HepG2 (cell line): ENCODE results near the gene KRTAP5-4. TPM values are rescaled to one million over a fixed set of nuclear protein-coding genes. Genes with fewer than 3 reads are reported as not detected.

Experiments used
- ATAC-seq: fragments of 200-7000 bp; cut with Tn5 transposase; 3 replicates; pipeline ENCODE4 v1.9.1; 2020; ENCODE audit warnings: mild to moderate bottlenecking, moderate library complexity
- BruUV-seq: library from RNA; stranded (reverse); fragments of 400-500 nt; replicated peaks from 2 replicates; lab custom pipeline; 2021; lab: Mats Ljungman, UMichigan
- CTCF ChIA-PET: fragments of 300-600 bp; formaldehyde crosslinking; extraction: SDS; loops from one replicate; lab custom pipeline; 2021; ENCODE audit warnings: low total read pairs, inconsistent platforms, low intra/inter-chr PET ratio; lab: Yijun Ruan, JAX
- POLR2A ChIA-PET: fragments of 350-600 bp; sonication (Branson Sonifier 250); formaldehyde crosslinking; loops from one replicate; lab custom pipeline; 2020; ENCODE audit warnings: antibody characterized with exemption, inconsistent platforms; lab: Yijun Ruan, JAX
- DNase-seq: peaks from one replicate; pipeline ENCODE4 v3.0.0-alpha.2; 2015; ENCODE audit warnings: low spot score
- FAIRE-seq: peaks from 3 replicates; lab custom pipeline; 2011; peaks lifted over from hg19 to GRCh38; lab: Jason Lieb, UNC
- H2AFZ ChIP-seq: one replicate; pipeline ENCODE4 v1.6.1; 2011; ENCODE audit warnings: low read length, inconsistent platforms
- H3K27ac ChIP-seq: fragments of 300-600 bp; 3 replicates; pipeline ENCODE4 v1.8.0; 2011; ENCODE audit warnings: mixed run types, mild to moderate bottlenecking, mixed read lengths, low read length, inconsistent platforms; ENCODE audit not compliant: insufficient read depth; ENCODE audit errors: extremely low read length
- H3K27me3 ChIP-seq, 2 experiments: fragments of 200-600 bp in 1 of 2; 2 replicates in 1 of 2; 3 replicates in 1 of 2; pipeline versions ENCODE4 v1.6.0 to v1.8.0; 2011; ENCODE audit warnings: low read length in 2 of 2, mild to moderate bottlenecking in 2 of 2, moderate library complexity in 2 of 2, inconsistent platforms in 1 of 2; ENCODE audit not compliant: insufficient read depth in 2 of 2, control insufficient read depth in 1 of 2
- H3K36me3 ChIP-seq, 2 experiments: fragments of 200-600 bp in 1 of 2; replicated peaks in 1 of 2; 2 replicates in 1 of 2; 3 replicates in 1 of 2; pipeline versions ENCODE4 v1.5.1 to v1.8.0; 2011; ENCODE audit warnings: low read length in 2 of 2, inconsistent platforms in 1 of 2; ENCODE audit not compliant: insufficient read depth in 2 of 2, control insufficient read depth in 1 of 2
- H3K4me1 ChIP-seq: 2 replicates; pipeline ENCODE4 v1.5.1; 2012; ENCODE audit warnings: low read length, inconsistent platforms; ENCODE audit not compliant: insufficient read depth
- H3K4me2 ChIP-seq: 2 replicates; pipeline ENCODE4 v1.6.0; 2011; ENCODE audit warnings: low read depth, low read length, inconsistent platforms
- H3K4me3 ChIP-seq, 3 experiments: fragments of 200-600 bp in 1 of 3; sonication (generic), shearing (Covaris generic) in 1 of 3; replicated peaks in 1 of 3; 2 replicates each; pipeline ENCODE4 v1.5.1; 2011 to 2016; ENCODE audit warnings: low read length in 3 of 3, inconsistent platforms in 2 of 3, low read depth in 2 of 3, mild to moderate bottlenecking in 2 of 3, control low read depth in 1 of 3, mixed read lengths in 1 of 3; ENCODE audit not compliant: insufficient read depth in 1 of 3
- H3K79me2 ChIP-seq: one replicate; pipeline ENCODE4 v1.6.1; 2011; ENCODE audit warnings: low read length, inconsistent platforms; ENCODE audit not compliant: insufficient read depth
- H3K9ac ChIP-seq: 2 replicates; pipeline ENCODE4 v1.6.0; 2011; ENCODE audit warnings: mild to moderate bottlenecking, low read depth, low read length, inconsistent platforms; ENCODE audit not compliant: insufficient read depth
- H3K9me3 ChIP-seq: 2 replicates; pipeline ENCODE4 v1.5.1; 2012; ENCODE audit warnings: mild to moderate bottlenecking, low read length
- H4K20me1 ChIP-seq: 2 replicates; pipeline ENCODE4 v1.6.0; 2011; ENCODE audit warnings: inconsistent platforms, mild to moderate bottlenecking, low read length, moderate library complexity; ENCODE audit not compliant: insufficient read depth
- ATF7 ChIP-seq, 2 experiments: fragments of 450-650 bp in 1 of 2; sonication (generic) in 1 of 2; formaldehyde crosslinking in 1 of 2; IDR thresholded peaks; 2 replicates each; pipeline versions ENCODE4 v1.4.0 to v1.6.1; 2016 to 2020; ENCODE audit warnings: antibody characterized with exemption in 1 of 2, mild to moderate bottlenecking in 1 of 2, missing genetic modification reagents in 1 of 2
- ATF7-NPFF ChIP-seq: sonication (generic); formaldehyde crosslinking; IDR thresholded peaks from 2 replicates; pipeline ENCODE4 v1.8.1; 2023; ENCODE audit warnings: mild to moderate bottlenecking, low read depth, missing genetic modification reagents, moderate library complexity
- MTF2 ChIP-seq: sonication (generic); formaldehyde crosslinking; IDR thresholded peaks from 2 replicates; pipeline ENCODE4 v1.5.0; 2020; ENCODE audit warnings: missing genetic modification reagents, borderline replicate concordance
- NFYC ChIP-seq: IDR thresholded peaks from 2 replicates; pipeline ENCODE4 v1.6.1; 2016; ENCODE audit warnings: missing genetic modification reagents, missing compliant biosample characterization
- TCF12 ChIP-seq, 2 experiments: fragments of 450-650 bp in 1 of 2; sonication (generic) in 1 of 2; formaldehyde crosslinking in 1 of 2; IDR thresholded peaks; 2 replicates each; pipeline versions ENCODE4 v1.6.1 to v1.8.0; 2017 to 2022; ENCODE audit warnings: antibody characterized with exemption in 1 of 2, mild to moderate bottlenecking in 1 of 2, missing genetic modification reagents in 1 of 2, moderate library complexity in 1 of 2
- ZNF44 ChIP-seq: sonication (generic); formaldehyde crosslinking; IDR thresholded peaks from 2 replicates; pipeline ENCODE4 v1.5.1; 2020; ENCODE audit warnings: mild to moderate bottlenecking, missing genetic modification reagents
- ZNF713 ChIP-seq: sonication (generic); formaldehyde crosslinking; IDR thresholded peaks from 2 replicates; pipeline ENCODE4 v1.4.0; 2020; ENCODE audit warnings: mild to moderate bottlenecking, missing genetic modification reagents
- ZNF788 ChIP-seq: sonication (generic); formaldehyde crosslinking; IDR thresholded peaks from 2 replicates; pipeline ENCODE4 v1.5.0; 2020; ENCODE audit warnings: mild to moderate bottlenecking, missing genetic modification reagents, borderline replicate concordance
- ZSCAN31 ChIP-seq: sonication (generic); formaldehyde crosslinking; IDR thresholded peaks from 2 replicates; pipeline ENCODE4 v1.5.0; 2020; ENCODE audit warnings: low read depth, mild to moderate bottlenecking, missing genetic modification reagents
- ZZZ3 ChIP-seq: sonication (generic); formaldehyde crosslinking; IDR thresholded peaks from 2 replicates; pipeline ENCODE4 v1.4.0; 2020; ENCODE audit warnings: missing genetic modification reagents, mild to moderate bottlenecking, borderline replicate concordance
- WGBS: methylation state at CpG from one replicate; pipeline ENCODE4 v1.1.6; 2017; ENCODE audit warnings: low lambda C conversion rate; 5-methylcytosine and 5-hydroxymethylcytosine counted together
- in situ Hi-C: cut with HindIII; loops from 2 replicates; pipeline ENCODE4 v1.10.0; 2017; ENCODE audit warnings: low pct_unique_long_range_greater_than_20kb; ENCODE audit not compliant: extremely low pct_ligation_motif_present
- intact Hi-C: fragments of 100-400 bp; cut with micrococcal nuclease; formaldehyde crosslinking; loops from one replicate; pipeline ENCODE4 v1.10.0; 2022; ENCODE audit not compliant: unreplicated experiment
- polyA plus RNA-seq, 8 experiments: library from polyadenylated mRNA; depleted of rRNA in 3 of 8; stranded (reverse) in 7 of 8; unstranded in 1 of 8; fragments of >200 nt; fragmentation: Illumina TruSeq in 4 of 8; extraction: Trizol in 4 of 8; gene quantifications; 2 replicates each; pipeline versions ENCODE4 v1.2.1 to v1.2.3, GENCODE V29; 2011 to 2016; ENCODE audit warnings: low read depth in 4 of 8, missing spikeins in 1 of 8, mixed read lengths in 1 of 8; ENCODE audit not compliant: insufficient read depth in 1 of 8
- total RNA-seq, 5 experiments: library from RNA; depleted of rRNA; stranded (reverse); fragments of >200 nt; fragmentation: Illumina TruSeq; extraction: Trizol; gene quantifications; 2 replicates each; pipeline ENCODE4 v1.2.3, GENCODE V29; 2016; ENCODE audit warnings: low read depth in 1 of 5

KRTAP5-4 gene
- total and polyA plus RNA-seq, 2 of the 13 experiments (the other 11 are each of a cell fraction or from before 2014, with no cell fraction given): not detected

DNA sequence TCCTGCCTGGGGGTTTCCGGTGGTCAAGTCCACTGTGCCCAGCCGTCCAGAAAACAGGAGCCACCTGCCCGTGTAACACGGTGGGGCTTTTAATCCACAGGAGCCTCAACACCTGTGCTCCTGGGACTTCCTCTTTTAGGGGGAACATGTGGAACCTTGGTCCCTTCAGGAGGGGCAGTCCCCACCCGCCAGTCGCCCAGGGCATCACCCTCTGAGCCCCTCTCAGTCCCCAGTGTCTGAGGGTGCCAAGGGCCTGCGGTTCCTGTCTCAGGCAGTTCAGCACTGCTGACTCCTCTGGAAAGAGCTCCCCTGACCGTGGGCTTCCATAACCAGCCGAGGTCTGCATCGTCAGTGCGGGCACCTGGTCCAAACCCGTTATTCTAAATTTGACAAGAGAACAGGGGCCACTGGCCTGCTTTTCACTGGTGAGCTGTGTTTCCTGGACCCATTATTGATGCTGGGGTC is 23.5 kb upstream of the KRTAP5-4 start:
- Histone ChIP-seq H3K9me3 (no peaks in the 10 kb centered on the region), H3K79me2 (no peaks in the 10 kb centered on the region), H3K36me3 (no peaks in the 10 kb centered on the region), H3K9ac (no peak overlapping the region), H3K4me3 (no peak overlapping the region), H3K4me1 (peaks cover 15% of the 10 kb centered on the region), H2AFZ (no peak overlapping the region), H4K20me1 (no peaks in the 10 kb centered on the region), H3K4me2 (no peak overlapping the region), H3K27me3 (peaks cover 8 to 54% of the 10 kb centered on the region in 2 experiments), H3K27ac (no peak overlapping the region)
- in situ Hi-C loops (no loop called here), intact Hi-C loops (no loop called here)
- DNase-seq (no peak), ATAC-seq (no peak), FAIRE-seq (no peak)
- CTCF ChIA-PET: no interaction called here
- POLR2A ChIA-PET: interaction anchor here (0.7 kb wide), 1 partner anchor 46 kb away, joined by 3 read pairs; no protein-coding TSS in a partner anchor
- no TSS peak for BruUV-seq
- TF ChIP-seq TCF12 (IDR thresholded peaks at IDR 0.05) (no peak), TCF12 (CRISPR knock-in tag; IDR thresholded peaks at IDR 0.05) (no peak), ZNF713 (CRISPR knock-in tag) (no peak), ZNF788 (no peak), NFYC (CRISPR knock-in tag) (no peak), MTF2 (CRISPR knock-in tag) (no peak), ATF7-NPFF (CRISPR knock-in tag) (no peak), ATF7 (IDR thresholded peaks at IDR 0.05) (no peak), ATF7 (CRISPR knock-in tag; IDR thresholded peaks at IDR 0.05) (no peak), ZNF44 (CRISPR knock-in tag) (no peak), ZZZ3 (CRISPR knock-in tag) (no peak), ZSCAN31 (CRISPR knock-in tag) (no peak)
- WGBS: 73% methylated on average over 5 of the region's 12 CpGs
